Left lung (tissue), 14 donors: ENCODE measurements around the gene IMPG2. TPM values are rescaled to one million over a fixed set of nuclear protein-coding genes. Genes with fewer than 3 reads are reported as not detected.

Experiments used
- ATAC-seq: fragments of 200-7000 bp; cut with Tn5 transposase; one replicate; pipeline ENCODE4 v1.9.1; 2020; ENCODE audit warnings: moderate library complexity
- DNase-seq, 4 donors: peaks; one replicate each; pipeline ENCODE4 v3.0.0-alpha.2; 2013 to 2020
- H3K27ac ChIP-seq, 2 donors: fragments of 200-600 bp; sonication (generic) in 1 of 2; one replicate each; pipeline versions ENCODE4 v1.5.0 to v1.8.0; 2020 to 2021
- H3K27me3 ChIP-seq, 2 donors: fragments of 200-600 bp; sonication (generic) in 1 of 2; one replicate each; pipeline versions ENCODE4 v1.5.0 to v1.8.0; 2020 to 2021
- H3K36me3 ChIP-seq, 2 donors: fragments of 200-600 bp; sonication (generic) in 1 of 2; one replicate each; pipeline versions ENCODE4 v1.5.0 to v1.8.0; 2020 to 2021
- H3K4me1 ChIP-seq, 2 donors: fragments of 200-600 bp; one replicate each; pipeline ENCODE4 v1.8.0; 2021
- H3K4me3 ChIP-seq, 2 donors: fragments of 200-600 bp; sonication (generic) in 1 of 2; one replicate each; pipeline versions ENCODE4 v1.5.0 to v1.8.0; 2020 to 2021; ENCODE audit warnings: mild to moderate bottlenecking in 1 of 2
- H3K9me3 ChIP-seq, 2 donors: fragments of 200-600 bp; sonication (generic) in 1 of 2; one replicate each; pipeline versions ENCODE4 v1.5.0 to v1.8.0; 2020 to 2021
- intact Hi-C, 2 donors: fragments of 100-400 bp; cut with DNase I; formaldehyde crosslinking; loops; one replicate each; pipeline versions ENCODE4 v1.11.2 to v1.14.2; 2022
- long read RNA-seq, 12 donors: library from polyadenylated mRNA in 2 of 12; unstranded in 2 of 12; transcript quantifications; one replicate each; pipeline ENCODE4 v2.0.0 and lab custom pipeline, GENCODE V29; 2019 to 2026
- polyA plus RNA-seq, 6 donors: library from polyadenylated mRNA; unstranded; fragments of 120-200 nt; gene quantifications; one replicate each; pipeline ENCODE4 v1.2.1, GENCODE V29; 2013; ENCODE audit not compliant: insufficient read length in 6 of 6
- total RNA-seq, 2 donors: library from RNA; stranded (reverse); fragmentation: NEBNext Ultra II Directional; extraction: Animal tissue kit (Norgen Biotek cat#: 25700); gene quantifications; one replicate each; pipeline ENCODE4 v1.2.1, GENCODE V29; 2021
- TF ChIP-seq, protein P1 (sequence below), 2 donors: fragments of 200-600 bp; sonication (generic) in 1 of 2; IDR thresholded peaks; one replicate each; pipeline versions ENCODE4 v1.5.0 to v1.8.0; 2021; ENCODE audit warnings: antibody characterized with exemption in 2 of 2
- donor health status: DM: no; HTN: yes; CAD: no.
- donor health status: DM: no; HTN: no; CAD: no.

Gene IMPG2
- total RNA-seq: under 1 TPM; 0.21 to 0.26 TPM
- polyA plus RNA-seq: 1 to 10 TPM in 1 of 6 donors, under 1 TPM in 5; 0.53 to 1.0 (median 0.68) TPM
- long read RNA-seq, donor 1: 0 reads
- long read RNA-seq, donor 2: 0 reads
- long read RNA-seq, donor 3: 0 reads
- long read RNA-seq, donor 4: 0 reads
- long read RNA-seq, donor 5: 0 reads
- long read RNA-seq, donor 6: 0 reads
- long read RNA-seq, donor 7: 0 reads
- long read RNA-seq, donor 8: 0 reads
- long read RNA-seq, donor 9: 0 reads
- long read RNA-seq, donor 10: 0 reads
- long read RNA-seq, donor 11: 0 reads
- long read RNA-seq, donor 12: 0 reads

DNA sequence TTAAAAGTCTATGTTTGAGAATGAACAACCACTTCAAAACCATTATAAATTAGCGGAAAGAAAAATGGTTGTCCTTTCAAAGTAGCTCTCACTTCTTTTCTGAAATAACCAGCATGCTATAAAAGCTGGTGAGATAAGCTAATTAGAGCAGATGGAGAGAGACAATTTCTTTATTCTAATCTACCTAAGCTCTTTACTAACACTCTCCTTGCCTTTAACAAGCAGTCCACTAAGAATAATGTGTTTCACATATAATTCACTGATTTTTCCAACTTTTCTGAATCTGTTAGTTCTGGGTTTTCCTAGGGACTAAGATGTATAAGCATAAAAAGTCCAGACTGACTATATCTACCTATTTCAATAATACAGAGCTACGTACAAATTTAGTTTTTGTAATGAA is at the start of gene IMPG2:
Gene IMPG2 (minus strand): TSS at position 101 of the 400 bp plus-strand sequence. CDS start 203 bp downstream, outside the sequence.
- H3K4me3 ChIP-seq: no peak within 1 kb of the TSS
- H3K36me3 ChIP-seq: peaks cover 0 to 7% of the 10 kb centered on the region in 2 donors
- TF ChIP-seq, protein P1, sequence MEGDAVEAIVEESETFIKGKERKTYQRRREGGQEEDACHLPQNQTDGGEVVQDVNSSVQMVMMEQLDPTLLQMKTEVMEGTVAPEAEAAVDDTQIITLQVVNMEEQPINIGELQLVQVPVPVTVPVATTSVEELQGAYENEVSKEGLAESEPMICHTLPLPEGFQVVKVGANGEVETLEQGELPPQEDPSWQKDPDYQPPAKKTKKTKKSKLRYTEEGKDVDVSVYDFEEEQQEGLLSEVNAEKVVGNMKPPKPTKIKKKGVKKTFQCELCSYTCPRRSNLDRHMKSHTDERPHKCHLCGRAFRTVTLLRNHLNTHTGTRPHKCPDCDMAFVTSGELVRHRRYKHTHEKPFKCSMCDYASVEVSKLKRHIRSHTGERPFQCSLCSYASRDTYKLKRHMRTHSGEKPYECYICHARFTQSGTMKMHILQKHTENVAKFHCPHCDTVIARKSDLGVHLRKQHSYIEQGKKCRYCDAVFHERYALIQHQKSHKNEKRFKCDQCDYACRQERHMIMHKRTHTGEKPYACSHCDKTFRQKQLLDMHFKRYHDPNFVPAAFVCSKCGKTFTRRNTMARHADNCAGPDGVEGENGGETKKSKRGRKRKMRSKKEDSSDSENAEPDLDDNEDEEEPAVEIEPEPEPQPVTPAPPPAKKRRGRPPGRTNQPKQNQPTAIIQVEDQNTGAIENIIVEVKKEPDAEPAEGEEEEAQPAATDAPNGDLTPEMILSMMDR (IDR thresholded peaks at IDR 0.05): no peak
- DNase-seq (no peak), ATAC-seq (no peak)
- H3K4me1 ChIP-seq: no peaks in the 10 kb centered on the region
- intact Hi-C loops: no loop called here
- H3K27me3 ChIP-seq: no peaks in the 10 kb centered on the region
- H3K27ac ChIP-seq: no peak within 1 kb of the TSS
- no peaks in the 10 kb centered on the region for H3K9me3 ChIP-seq

- Histone ChIP-seq H3K9me3 (peaks cover 0 to 13% of the 10 kb centered on the region in 2 donors), H3K36me3 (peaks cover 0 to 39% of the 10 kb centered on the region in 2 donors), H3K4me1 (no peaks in the 10 kb centered on the region), H3K27me3 (no peaks in the 10 kb centered on the region), H3K4me3 (no peak overlapping the region), H3K27ac (no peak overlapping the region)
- intact Hi-C loops: no loop called here
- TF ChIP-seq, protein P1 (IDR thresholded peaks at IDR 0.05): no peak
- no peak for DNase-seq
- ATAC-seq: no peak
Observed at GRCh38 chr3:101362406-101362805, 42.0 kb upstream of the IMPG2 start.

DNA sequence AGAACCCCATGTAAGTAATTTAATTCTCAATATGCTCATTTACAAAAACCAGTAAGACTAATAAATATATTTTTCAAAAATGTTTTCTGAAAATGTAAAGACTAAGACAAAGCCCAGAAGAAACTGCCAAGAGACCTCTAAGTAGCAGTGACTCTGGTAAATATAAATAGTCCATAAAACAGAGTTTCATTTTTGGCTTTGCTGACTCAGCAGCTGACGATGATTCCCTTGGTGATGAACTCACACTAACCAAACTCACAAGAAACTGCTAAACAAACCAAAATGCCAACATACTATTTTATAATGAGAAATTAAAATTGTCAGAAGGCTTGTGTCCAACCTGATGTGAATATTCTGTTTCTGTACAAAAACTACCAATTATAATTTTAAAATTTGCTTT is 31.5 kb upstream of the IMPG2 start:
- TF ChIP-seq, protein P1 (IDR thresholded peaks at IDR 0.05): no peak
- intact Hi-C loops: no loop called here
- no peak overlapping the region for H3K27ac ChIP-seq
- peaks cover 0 to 3% of the 10 kb centered on the region in 2 donors for H3K9me3 ChIP-seq
- H3K27me3 ChIP-seq: no peaks in the 10 kb centered on the region
- H3K4me1 ChIP-seq: no peaks in the 10 kb centered on the region
- no peak overlapping the region for H3K4me3 ChIP-seq
- peaks cover 0 to 7% of the 10 kb centered on the region in 2 donors for H3K36me3 ChIP-seq
- no peak for ATAC-seq
- DNase-seq: no peak

GRCh38 chr3:101340591-101340990 is 20.2 kb upstream of the IMPG2 start:
- no peak for ATAC-seq
- DNase-seq: no peak
- H3K4me3 ChIP-seq: no peak overlapping the region
- H3K27ac ChIP-seq: no peak overlapping the region
- intact Hi-C loops: no loop called here
- peaks cover 0 to 27% of the 10 kb centered on the region in 2 donors for H3K36me3 ChIP-seq
- H3K9me3 ChIP-seq: no peaks in the 10 kb centered on the region
- no peaks in the 10 kb centered on the region for H3K4me1 ChIP-seq
- H3K27me3 ChIP-seq: no peaks in the 10 kb centered on the region
- TF ChIP-seq, protein P1 (IDR thresholded peaks at IDR 0.05): no peak

DNA sequence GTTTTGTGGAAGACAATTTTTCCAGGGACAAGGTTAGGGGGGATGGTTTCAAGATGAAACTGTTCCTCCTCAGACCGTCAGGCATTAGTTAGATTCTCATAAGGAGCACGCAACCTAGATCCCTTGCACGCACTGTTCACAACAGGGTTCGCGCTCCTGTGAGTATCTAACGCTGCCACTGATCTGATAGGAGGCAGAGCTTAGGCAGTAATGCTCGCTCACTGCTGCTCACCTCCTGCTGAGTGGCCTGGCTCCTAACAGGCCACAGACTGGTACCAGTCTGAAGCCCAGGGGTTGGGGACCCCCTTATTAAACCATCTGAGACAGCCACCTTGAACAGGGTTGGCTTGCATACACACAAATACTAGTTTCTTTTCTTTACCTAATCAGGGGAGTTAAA is 13.5 kb upstream of the IMPG2 start:
- Histone ChIP-seq H3K36me3 (peaks cover 0 to 15% of the 10 kb centered on the region in 2 donors), H3K4me3 (no peak overlapping the region), H3K27ac (no peak overlapping the region), H3K27me3 (no peaks in the 10 kb centered on the region), H3K4me1 (no peaks in the 10 kb centered on the region), H3K9me3 (no peaks in the 10 kb centered on the region)
- DNase-seq (no peak), ATAC-seq (no peak)
- TF ChIP-seq, protein P1 (IDR thresholded peaks at IDR 0.05): no peak
- intact Hi-C loops: no loop called here
